GM21723 (cell line): ENCODE measurements around the gene FAM193B.
A peak's percentile ranks its signal among the peaks of the same experiment; 100 is the strongest.

Source experiments
- ATAC-seq: cut with Tn5 transposase; IDR thresholded peaks from one replicate; pipeline ENCODE4 v1.9.1; 2021; ENCODE audit warnings: mild to moderate bottlenecking, moderate library complexity; ENCODE audit not compliant: unreplicated experiment

Gene FAM193B

GRCh38 chr5:177503351-177504085, 50.8 kb downstream of the FAM193B start:
- ATAC-seq = no peak

- no peak for ATAC-seq
Measured at GRCh38 chr5:177502886-177503285, 51.5 kb downstream of the FAM193B start.

GRCh38 chr5:177501874-177502678, 52.3 kb downstream of the FAM193B start:
- ATAC-seq = no peak

- ATAC-seq = no peak
Measured at GRCh38 chr5:177500685-177501522, 53.5 kb downstream of the FAM193B start.

GRCh38 chr5:177499842-177500241, 54.5 kb downstream of the FAM193B start:
- no peak for ATAC-seq

GRCh38 chr5:177498013-177498787, 56.2 kb downstream of the FAM193B start:
- ATAC-seq = peak; percentile 6

GRCh38 chr5:177497292-177498012, 56.9 kb downstream of the FAM193B start, which contains the start of gene PDLIM7:
Gene PDLIM7 (minus strand): TSS chr5:177497604. CDS start chr5:177496512, 1,092 bp downstream.
- ATAC-seq = peak; percentile 73

GRCh38 chr5:177496727-177497291, 57.6 kb downstream of the FAM193B start:
- no peak for ATAC-seq

- ATAC-seq = no peak
Measured at GRCh38 chr5:177496070-177496726, 58.2 kb downstream of the FAM193B start.

- no peak for ATAC-seq
Measured at GRCh38 chr5:177495243-177496060, 58.9 kb downstream of the FAM193B start.

- ATAC-seq = no peak
Measured at GRCh38 chr5:177494346-177495195, 59.8 kb downstream of the FAM193B start.

GRCh38 chr5:177493795-177494345, 60.5 kb downstream of the FAM193B start:
- ATAC-seq = no peak

- no peak for ATAC-seq
Measured at GRCh38 chr5:177492841-177493240, 61.5 kb downstream of the FAM193B start.

- no peak for ATAC-seq
Measured at GRCh38 chr5:177491983-177492746, 62.2 kb downstream of the FAM193B start.

GRCh38 chr5:177491429-177491945, 62.9 kb downstream of the FAM193B start:
- no peak for ATAC-seq

- no peak for ATAC-seq
Measured at GRCh38 chr5:177490992-177491391, 63.4 kb downstream of the FAM193B start.
